Spinal cord (tissue), 10 donors: ENCODE results near the gene MGMT. TPM values are rescaled to one million over a fixed set of nuclear protein-coding genes. Genes with fewer than 3 reads are reported as not detected.
A peak's percentile ranks its signal among the peaks of the same experiment; 100 is the strongest.

Experiments used
- DNase-seq, 6 donors: peaks; one replicate each; pipeline versions ENCODE4 v3.0.0 to v3.0.0-alpha.2; 2013 to 2015; ENCODE audit warnings: low spot score in 6 of 6, low read depth in 4 of 6
- H3K27ac ChIP-seq: one replicate; pipeline ENCODE4 v1.5.1; 2013; ENCODE audit warnings: low read depth, low read length, control low read depth
- H3K27me3 ChIP-seq: one replicate; pipeline ENCODE4 v1.6.1; 2013; ENCODE audit warnings: low read length; ENCODE audit not compliant: control insufficient read depth, insufficient read depth
- H3K36me3 ChIP-seq: one replicate; pipeline ENCODE4 v1.6.1; 2013; ENCODE audit warnings: low read length; ENCODE audit not compliant: control insufficient read depth, insufficient read depth
- H3K4me1 ChIP-seq: one replicate; pipeline ENCODE4 v1.6.1; 2013; ENCODE audit warnings: low read length; ENCODE audit not compliant: control insufficient read depth, insufficient read depth
- H3K4me3 ChIP-seq: one replicate; pipeline ENCODE4 v1.5.1; 2013; ENCODE audit warnings: low read depth, low read length, control low read depth
- H3K9me3 ChIP-seq: one replicate; pipeline ENCODE4 v1.6.1; 2013; ENCODE audit warnings: low read length; ENCODE audit not compliant: control insufficient read depth, insufficient read depth
- WGBS: methylation state at CpG from one replicate; pipeline ENCODE4 v1.1.5; 2013; ENCODE audit warnings: missing lambda C conversion rate; ENCODE audit not compliant: insufficient coverage; 5-methylcytosine and 5-hydroxymethylcytosine counted together
- polyA plus RNA-seq, 2 donors: library from polyadenylated mRNA; unstranded; fragments of 120-200 nt; gene quantifications; one replicate each; pipeline ENCODE4 v1.2.1, GENCODE V29; 2013; ENCODE audit not compliant: insufficient read length in 2 of 2
- total RNA-seq, 2 donors: library from RNA; depleted of rRNA in 1 of 2; stranded (reverse); fragments of 120-200 nt in 1 of 2; fragments of >200 nt in 1 of 2; gene quantifications; one replicate each; pipeline versions ENCODE4 v1.2.3 to v1.2.4, GENCODE V29; 2013 to 2014
- donor health status: healthy.

MGMT gene
- total and polyA plus RNA-seq, 4 donors, result 10.4 to 31.9 (median 13.7) TPM

DNA sequence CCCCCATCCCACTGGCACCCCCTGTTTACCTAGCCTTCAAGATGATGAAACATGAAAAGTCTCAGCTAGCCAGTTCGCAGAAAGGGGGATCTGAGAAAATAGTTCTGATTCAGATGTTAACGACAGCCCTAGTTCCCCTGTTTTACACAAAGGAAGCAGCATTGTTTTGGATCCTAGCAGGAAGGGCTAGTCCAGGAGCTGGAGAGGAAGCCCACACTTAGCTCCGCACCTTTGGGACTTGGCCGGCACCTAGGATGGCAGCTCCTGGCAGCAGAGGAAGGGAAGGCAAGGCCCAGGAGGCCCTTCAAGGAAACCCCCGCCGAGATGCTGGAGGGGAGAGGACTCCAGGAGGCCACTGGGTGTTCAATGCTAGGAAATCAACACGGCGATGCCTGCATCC is 29.0 kb upstream of the MGMT start:
- Histone ChIP-seq H3K9me3 (no peaks in the 10 kb centered on the region), H3K27me3 (no peaks in the 10 kb centered on the region), H3K4me3 (no peak overlapping the region), H3K36me3 (no peaks in the 10 kb centered on the region), H3K27ac (no peak overlapping the region), H3K4me1 (peaks cover 16% of the 10 kb centered on the region)
- DNase-seq, result no peak
- 84% methylated on average over 8 of the region's 8 CpGs for WGBS

DNA sequence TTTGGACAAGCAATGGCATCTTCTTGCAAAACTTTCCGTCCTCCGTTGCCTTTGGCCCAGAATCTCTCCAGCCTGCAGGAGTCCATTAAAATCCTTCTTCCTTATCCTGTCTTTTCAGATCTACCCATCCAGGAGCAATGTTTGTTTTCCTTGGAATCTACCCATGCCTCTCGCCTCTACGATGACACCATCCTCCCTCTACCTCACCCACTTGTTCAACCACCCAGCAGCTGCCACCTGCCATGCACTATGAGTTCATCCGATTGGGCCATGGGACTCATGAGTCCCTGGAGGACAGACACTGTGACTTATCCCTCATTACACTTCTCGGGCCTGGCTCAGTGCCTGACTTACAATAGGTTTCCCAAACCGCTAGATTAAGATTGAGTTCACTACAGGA is 26.8 kb upstream of the MGMT start:
- Histone ChIP-seq H3K4me1 (peaks cover 11% of the 10 kb centered on the region), H3K9me3 (no peaks in the 10 kb centered on the region), H3K27me3 (no peaks in the 10 kb centered on the region), H3K36me3 (no peaks in the 10 kb centered on the region), H3K27ac (no peak overlapping the region), H3K4me3 (no peak overlapping the region)
- 88% methylated on average over 7 of the region's 7 CpGs for WGBS
- no peak for DNase-seq

DNA sequence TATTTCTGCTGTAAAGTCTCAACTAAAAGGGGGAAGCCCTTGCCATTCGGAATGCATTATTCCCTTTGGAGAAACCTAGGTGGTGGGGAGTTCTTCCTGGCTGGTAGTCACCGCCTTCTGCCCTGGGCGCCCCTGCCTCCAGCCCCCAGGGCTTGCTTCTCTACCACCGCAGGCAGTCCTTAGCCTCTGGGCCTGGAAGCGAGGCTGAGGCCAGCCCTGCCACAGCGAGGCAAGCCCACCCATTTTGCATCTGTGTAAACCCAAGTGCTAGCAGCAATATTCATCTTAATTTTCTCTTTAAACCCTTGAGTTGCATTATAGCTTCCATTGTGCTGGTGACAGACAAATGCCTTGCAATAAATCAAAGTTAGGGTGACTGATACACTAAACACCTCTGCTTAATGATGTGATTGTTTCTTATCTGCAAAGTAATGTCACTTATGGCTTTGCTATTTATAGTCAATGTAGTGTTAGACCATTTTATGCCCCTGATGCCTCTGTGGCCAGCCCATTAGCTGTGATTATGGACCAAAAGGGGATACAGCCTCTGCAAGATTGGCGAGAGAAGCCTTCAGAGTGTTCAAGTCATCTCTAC is 26.2 kb upstream of the MGMT start:
- H3K36me3 ChIP-seq, result no peaks in the 10 kb centered on the region
- WGBS, result 84% methylated on average over 6 of the region's 7 CpGs
- DNase-seq, result peak in 1 of 6 donors; percentile 70
- H3K4me3 ChIP-seq, result no peak overlapping the region
- H3K27me3 ChIP-seq, result no peaks in the 10 kb centered on the region
- peaks cover 16% of the 10 kb centered on the region for H3K4me1 ChIP-seq
- no peaks in the 10 kb centered on the region for H3K9me3 ChIP-seq
- H3K27ac ChIP-seq, result no peak overlapping the region

DNA sequence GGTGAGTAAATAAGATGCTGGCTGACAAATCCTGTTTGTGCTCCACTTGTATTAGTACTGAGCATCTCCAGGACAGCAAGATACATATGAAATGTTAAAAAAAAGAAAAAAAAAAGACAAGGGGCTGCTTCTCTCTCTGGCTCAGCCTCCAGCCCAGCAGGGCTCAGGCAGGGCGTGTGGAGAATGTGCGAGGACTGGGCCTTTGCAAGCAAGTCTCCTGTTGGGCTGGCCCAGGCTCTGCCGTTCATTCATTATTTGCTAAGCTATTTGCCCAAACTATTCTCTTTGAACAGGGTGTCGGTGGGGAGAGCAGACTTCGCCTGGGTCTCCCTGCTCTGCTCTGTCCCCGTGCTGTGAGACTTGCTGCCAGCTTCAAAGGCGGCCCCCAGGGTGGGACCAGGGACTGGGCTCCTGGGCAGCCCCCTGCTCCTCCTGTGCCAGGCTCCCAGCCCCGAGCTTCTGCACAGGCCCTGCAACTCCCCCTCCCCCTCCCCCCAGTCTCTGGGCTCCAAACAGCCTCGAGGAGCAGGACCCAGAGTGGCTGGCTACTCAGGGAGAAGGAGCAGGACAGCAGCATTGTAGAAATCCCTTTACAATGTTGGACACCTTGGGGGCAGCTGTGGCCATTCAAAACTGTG is 25.6 kb upstream of the MGMT start:
- H3K36me3 ChIP-seq, result no peaks in the 10 kb centered on the region
- H3K9me3 ChIP-seq, result no peaks in the 10 kb centered on the region
- WGBS, result 46% methylated on average over 8 of the region's 9 CpGs
- no peak overlapping the region for H3K4me3 ChIP-seq
- H3K27ac ChIP-seq, result no peak overlapping the region
- no peaks in the 10 kb centered on the region for H3K27me3 ChIP-seq
- H3K4me1 ChIP-seq, result peaks cover 16% of the 10 kb centered on the region
- no peak for DNase-seq

DNA sequence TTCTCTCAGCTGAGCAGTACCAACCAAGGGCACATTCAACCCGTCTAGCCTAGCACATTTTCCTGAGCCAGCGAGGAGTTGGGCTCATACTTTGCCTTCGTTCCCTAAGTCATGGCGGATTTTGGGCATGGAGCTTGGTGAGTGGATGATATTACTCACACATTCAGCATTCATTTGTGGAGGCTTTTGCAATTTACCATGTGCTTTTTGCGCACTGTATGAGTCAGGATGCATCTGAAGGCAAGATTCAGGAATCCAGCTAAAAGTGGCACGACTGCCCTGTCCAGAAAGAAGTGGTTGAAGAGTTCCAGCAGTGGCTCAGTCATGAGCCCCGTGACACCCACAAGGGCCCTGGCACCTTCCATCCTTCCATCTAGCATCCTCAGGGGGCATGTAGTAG is 24.2 kb upstream of the MGMT start:
- no peak overlapping the region for H3K27ac ChIP-seq
- peaks cover 16% of the 10 kb centered on the region for H3K4me1 ChIP-seq
- no peak for DNase-seq
- H3K4me3 ChIP-seq, result no peak overlapping the region
- no peaks in the 10 kb centered on the region for H3K27me3 ChIP-seq
- H3K9me3 ChIP-seq, result no peaks in the 10 kb centered on the region
- WGBS, result 86% methylated on average over 2 of the region's 7 CpGs
- H3K36me3 ChIP-seq, result no peaks in the 10 kb centered on the region

DNA sequence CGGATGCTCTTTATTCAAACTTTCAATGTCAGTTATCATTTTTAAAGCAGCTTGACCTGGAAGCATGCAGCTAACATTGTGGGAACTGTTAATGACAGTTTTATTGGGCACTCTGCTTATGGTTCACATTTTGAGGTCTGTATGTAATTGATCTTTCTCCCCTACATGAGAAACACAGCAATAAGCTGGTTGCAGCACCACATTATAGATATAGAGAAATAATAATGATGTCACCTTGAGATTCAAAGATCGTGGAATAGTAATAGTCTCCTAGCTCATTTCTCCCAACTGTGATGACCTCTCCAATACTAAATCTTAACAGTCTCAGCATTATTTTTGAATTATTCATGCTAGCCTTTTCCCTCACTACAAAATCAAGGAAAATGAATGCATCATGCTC is 22.7 kb upstream of the MGMT start:
- Histone ChIP-seq H3K36me3 (no peaks in the 10 kb centered on the region), H3K27me3 (no peaks in the 10 kb centered on the region), H3K9me3 (no peaks in the 10 kb centered on the region), H3K4me3 (no peak overlapping the region), H3K27ac (no peak overlapping the region), H3K4me1 (peaks cover 16% of the 10 kb centered on the region)
- 100% methylated on average over 1 of the region's 2 CpGs for WGBS
- DNase-seq, result no peak

DNA sequence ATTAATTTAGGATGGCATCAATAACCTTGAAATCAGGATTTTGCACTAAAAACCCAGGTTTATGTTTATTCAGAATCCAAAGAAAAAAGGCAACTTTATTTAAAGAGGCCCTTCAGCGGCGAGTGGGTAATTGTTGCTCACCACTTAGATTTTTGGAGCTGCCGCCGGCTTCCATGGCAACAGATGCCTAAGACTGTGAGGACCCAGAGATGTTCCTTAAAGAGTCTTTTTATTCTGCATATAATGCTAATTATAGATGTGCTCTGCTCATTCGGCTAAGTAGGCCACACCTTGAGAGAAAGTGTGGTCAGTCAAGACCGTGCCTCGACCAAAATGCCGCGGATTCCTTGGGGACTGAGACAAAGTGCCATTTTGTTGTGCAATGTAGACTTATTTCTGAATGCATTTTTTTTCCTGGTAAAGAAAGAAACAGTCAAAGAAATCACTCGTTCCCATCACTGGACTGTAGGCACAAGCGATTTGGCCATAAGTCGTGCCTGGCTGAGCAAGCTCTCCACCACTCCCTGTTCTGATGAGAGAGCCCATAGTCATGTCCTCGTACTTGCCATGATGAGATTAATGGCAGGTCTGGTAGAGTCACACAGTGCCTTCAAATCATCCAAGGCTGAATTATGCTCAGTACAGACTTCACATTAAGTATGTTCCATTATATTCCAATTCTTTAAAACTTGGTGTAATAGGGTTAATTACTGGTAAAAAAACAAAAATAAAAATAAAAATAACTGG is 21.4 kb upstream of the MGMT start:
- 39% methylated on average over 9 of the region's 13 CpGs for WGBS
- H3K9me3 ChIP-seq, result no peaks in the 10 kb centered on the region
- no peaks in the 10 kb centered on the region for H3K27me3 ChIP-seq
- peak in 2 of 6 donors; percentile 62 to 79 for DNase-seq
- no peak overlapping the region for H3K27ac ChIP-seq
- H3K36me3 ChIP-seq, result no peaks in the 10 kb centered on the region
- H3K4me3 ChIP-seq, result no peak overlapping the region
- H3K4me1 ChIP-seq, result peaks cover 16% of the 10 kb centered on the region

DNA sequence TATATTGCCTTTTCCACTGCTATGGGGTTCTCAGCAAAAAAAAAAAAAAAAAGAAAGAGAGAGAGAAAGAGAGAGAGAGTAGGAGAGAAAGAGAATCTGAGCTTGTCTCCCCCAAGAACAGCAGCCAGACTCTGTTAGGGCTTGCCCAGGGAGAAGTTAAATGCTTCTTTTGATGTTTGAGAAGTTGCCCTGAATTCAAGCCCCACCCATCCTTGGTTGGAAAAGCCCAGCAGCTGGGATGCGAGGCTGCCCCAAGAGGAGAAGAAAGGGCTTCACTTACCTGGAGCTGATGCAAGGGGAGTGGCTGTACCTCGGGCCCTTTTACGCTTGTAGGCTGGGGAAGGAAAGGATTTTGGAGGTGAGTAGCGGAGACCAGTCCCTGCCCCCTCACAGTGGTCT is 20.9 kb upstream of the MGMT start:
- no peak for DNase-seq
- peaks cover 15% of the 10 kb centered on the region for H3K4me1 ChIP-seq
- H3K27me3 ChIP-seq, result no peaks in the 10 kb centered on the region
- H3K4me3 ChIP-seq, result no peak overlapping the region
- no peaks in the 10 kb centered on the region for H3K36me3 ChIP-seq
- no peak overlapping the region for H3K27ac ChIP-seq
- WGBS, result 69% methylated on average over 3 of the region's 4 CpGs
- no peaks in the 10 kb centered on the region for H3K9me3 ChIP-seq

DNA sequence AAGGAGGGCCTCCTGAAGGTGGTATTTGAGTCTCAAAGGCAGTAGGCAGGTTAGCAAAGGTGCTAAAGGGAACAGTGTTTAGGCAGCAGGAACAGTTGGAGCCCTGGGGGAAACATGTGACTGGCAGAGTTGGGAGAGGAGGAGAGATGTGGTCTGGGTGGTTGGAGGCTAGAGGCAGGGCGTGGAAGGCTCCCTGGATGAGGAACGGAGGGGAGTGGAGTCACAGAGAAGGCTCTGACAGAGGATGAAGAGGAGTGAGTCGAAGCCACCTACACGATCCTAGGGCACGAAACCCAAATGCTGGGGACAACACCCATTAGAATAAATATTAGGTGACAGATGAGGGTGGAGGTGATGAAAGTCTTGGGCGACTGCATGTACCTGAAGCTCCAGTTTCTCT is 19.6 kb upstream of the MGMT start:
- H3K9me3 ChIP-seq, result no peaks in the 10 kb centered on the region
- no peak for DNase-seq
- WGBS, result 98% methylated on average over 3 of the region's 6 CpGs
- peaks cover 8% of the 10 kb centered on the region for H3K4me1 ChIP-seq
- H3K27me3 ChIP-seq, result no peaks in the 10 kb centered on the region
- H3K27ac ChIP-seq, result no peak overlapping the region
- no peak overlapping the region for H3K4me3 ChIP-seq
- H3K36me3 ChIP-seq, result no peaks in the 10 kb centered on the region

DNA sequence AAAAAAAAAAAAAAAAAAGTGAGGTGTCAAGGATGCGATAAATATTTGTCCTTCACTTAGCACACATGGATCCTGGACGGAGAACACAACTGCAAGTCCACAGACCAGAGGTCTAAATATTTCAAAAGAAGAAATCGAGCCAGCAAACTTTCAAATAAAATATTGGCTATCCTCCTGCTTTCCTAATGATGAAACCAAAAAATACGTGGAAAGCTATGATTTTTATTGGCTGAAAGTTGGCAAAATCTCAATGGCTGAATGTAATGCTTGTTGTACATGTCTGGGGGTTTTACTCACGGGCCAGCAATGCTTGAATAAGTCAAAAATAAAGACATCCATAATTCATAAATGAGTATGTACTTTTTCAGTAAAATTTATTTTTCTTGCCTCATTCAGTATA is 19.0 kb upstream of the MGMT start:
- Histone ChIP-seq H3K27ac (no peak overlapping the region), H3K4me1 (peaks cover 8% of the 10 kb centered on the region), H3K4me3 (no peak overlapping the region), H3K27me3 (no peaks in the 10 kb centered on the region), H3K36me3 (no peaks in the 10 kb centered on the region), H3K9me3 (no peaks in the 10 kb centered on the region)
- no peak for DNase-seq
- WGBS, result no CpG with 5 or more reads among the region's 5 CpGs
